GM21515 (cell line): Measurements from ENCODE around the gene AGXT.

Experiments
- ATAC-seq: cut with Tn5 transposase; IDR thresholded peaks from one replicate; pipeline ENCODE4 v1.9.1; 2021; ENCODE audit not compliant: unreplicated experiment

Gene AGXT

DNA sequence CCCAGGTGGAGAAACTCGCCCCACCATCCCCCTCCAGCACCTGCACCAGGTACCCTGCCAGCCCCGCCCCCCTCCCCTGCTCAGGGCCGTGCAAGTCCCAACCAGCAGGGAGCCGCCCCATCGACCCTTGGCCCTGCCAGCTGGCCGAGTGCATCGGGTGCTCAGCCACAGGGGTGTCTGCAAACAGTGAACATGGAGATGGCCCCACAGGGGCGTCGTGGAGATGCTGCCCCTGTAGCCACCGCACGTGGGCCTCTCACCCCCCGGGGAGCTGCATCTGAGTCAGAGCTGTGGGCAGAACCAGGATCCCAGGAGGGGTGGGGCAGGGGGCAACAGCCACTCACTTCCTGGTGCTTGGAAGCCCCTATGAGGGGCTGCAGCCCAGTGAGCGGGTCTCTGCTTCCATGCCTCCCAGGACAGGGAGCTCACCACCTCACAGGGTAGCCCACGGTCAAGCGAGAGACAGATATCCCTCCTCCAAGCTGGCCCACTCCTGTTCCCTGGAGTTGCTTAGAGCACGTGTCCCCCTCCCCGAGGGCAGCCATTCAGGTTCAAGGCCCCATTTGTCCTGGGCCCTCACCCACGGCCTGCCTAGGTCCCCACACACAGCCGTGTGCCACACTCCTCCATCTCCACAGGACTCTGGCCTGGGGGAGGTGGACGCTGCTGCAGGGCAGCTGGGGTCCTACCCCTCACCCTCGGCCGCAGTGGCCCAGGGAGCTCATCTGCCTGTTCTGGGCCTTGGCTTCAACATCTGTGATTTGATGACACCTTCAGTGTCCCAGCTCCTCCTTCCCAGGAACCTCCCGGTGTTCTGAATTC is 28.5 kb downstream of the AGXT start:
- ATAC-seq, result no peak

DNA sequence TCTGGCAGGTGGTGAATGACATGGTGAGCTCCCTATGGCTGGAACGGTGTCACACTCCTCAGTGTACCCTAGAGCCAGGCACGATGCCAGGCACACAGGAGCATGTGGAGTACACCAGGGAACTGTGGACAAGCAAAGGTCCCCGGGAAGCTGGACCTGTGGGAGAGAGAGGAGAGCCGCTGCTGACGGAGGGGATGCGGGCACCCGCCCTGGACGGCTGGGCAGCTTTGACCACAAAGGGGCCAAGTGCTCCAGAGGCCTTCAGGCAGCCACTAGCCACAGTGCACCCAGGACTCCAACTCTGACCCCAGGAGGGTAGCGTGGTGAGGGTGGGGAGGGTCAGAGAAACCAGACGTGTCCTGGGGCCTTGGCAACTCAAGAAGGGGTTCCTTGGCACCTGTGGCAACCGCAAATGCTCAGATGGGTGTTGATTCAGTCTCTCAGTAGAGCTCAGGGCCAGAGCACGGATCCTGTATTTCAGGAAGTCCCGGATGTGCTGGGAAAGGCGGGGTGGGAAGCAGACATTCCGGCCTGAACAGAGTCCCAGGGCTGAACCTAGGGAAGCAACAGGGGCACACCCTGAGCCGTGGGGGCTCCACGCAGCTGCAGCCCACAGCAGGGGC is 29.6 kb downstream of the AGXT start:
- no peak for ATAC-seq

DNA sequence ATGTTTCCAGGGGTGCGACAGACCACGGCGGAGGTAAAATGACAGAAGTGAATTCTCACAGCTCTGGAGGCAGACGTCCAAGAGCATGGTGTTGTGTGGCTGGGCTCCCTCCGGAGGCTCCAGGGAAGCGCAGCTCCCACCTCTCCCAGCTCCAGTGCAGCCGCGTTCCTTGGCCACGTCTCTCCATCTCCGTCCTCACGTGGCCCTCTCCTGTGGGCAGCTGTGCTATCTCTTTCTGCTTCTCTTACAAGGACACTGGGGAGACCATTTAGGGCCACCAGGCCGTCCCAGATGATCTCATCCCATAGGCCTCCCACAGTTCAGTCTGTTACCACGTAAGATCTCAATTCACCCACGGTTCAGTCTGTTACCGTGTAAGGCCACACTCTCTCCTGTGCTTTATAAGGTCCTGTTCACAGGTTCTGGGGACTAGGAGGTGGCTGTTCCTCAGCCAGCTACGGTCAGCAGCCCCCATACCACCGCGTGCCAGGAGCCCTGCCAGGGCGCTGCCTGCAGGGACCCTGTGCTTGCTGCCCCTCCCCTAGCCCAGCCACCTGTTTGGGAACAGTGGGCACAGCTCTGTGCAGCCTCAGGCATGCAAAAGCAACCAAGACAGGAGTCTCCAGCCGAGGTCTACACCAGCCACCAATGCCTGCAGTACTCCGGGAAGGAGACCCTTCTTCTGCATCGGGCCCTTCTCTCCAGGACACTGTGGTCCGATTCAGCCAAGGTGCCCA is 30.3 kb downstream of the AGXT start:
- ATAC-seq, result no peak

DNA sequence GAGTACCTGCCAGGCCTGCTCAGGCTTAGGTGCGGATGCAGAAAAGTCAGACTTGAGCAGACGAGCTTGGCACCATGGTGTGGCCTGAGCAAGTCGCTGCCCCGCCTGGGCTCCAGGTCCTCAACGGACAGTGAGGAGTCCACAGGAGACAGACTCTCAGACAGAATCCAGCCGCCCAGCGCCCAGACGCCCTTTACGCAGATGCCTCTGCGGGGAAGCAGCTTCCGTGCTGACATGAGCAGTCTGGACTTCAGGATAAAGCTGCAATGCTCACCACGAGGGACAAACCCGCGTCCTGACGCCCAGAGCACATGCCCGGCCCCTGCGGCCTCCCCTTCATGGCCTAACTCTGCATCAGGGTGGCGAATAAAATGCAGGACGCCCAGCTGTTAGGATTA is 30.8 kb downstream of the AGXT start:
- ATAC-seq, result no peak

DNA sequence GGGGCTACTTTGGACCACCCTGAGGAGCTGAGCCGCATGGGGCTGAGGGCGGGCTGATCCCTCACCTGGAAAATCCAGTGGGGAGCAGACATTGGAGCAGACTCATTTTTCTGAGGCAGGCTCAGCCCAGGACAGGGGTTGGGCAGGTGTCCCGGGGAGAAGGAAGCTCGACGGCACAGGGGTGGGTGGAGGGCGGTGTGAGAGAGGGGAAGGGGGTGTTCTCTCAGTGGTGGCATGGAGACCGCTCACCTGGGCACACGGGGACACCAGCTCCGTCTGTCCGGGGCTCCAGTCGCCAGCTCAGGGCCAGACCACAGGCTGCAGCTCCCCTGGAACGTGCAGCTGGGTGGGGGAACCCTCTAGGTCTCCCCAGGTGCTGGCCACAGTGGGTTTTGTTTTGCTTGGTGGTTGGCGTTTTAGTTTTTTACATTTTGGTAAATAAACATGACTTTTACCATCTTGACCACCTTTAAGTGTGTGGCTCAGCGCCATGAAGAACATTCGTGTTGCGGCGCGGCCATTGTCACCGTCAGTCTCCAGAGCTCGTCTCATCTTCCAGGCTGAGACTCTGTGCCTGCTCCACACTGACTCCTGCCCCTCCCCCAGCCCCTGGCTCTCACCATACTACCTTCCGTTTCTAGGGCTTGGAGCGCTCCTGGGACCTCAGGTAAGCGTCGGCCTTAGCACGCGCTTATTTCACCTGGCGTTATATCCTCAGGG is 31.7 kb downstream of the AGXT start:
- no peak for ATAC-seq

DNA sequence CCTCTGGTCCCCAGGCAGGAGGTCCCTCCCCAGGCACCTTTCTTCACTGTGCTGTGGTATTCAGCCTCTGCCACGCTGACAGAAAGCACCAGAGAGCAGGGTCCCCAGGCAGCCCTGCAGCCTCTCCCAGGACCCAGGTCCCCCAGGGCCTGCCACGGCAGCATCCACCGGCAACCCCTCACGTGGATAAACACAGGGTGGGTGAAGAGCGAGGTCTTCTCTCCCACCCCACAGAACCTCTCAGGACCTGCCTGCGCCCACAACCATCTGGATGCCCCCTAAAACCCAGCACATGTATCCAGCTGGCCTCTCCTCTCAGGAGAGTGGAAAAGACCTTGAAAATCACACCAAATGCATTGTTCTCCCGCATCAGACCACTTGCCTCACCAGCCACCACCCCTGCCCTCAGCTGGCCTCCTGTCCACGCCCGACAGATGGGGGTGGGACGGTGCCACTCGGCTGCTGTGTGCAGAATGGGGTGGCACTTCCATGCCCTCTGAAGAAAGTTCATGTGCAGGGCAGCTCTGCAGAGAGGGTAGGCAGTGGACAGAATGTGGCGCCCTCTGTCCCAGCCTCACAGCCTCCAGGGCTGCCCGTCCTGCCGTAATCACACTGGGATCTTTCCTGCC is 33.5 kb downstream of the AGXT start:
- ATAC-seq, result no peak

DNA sequence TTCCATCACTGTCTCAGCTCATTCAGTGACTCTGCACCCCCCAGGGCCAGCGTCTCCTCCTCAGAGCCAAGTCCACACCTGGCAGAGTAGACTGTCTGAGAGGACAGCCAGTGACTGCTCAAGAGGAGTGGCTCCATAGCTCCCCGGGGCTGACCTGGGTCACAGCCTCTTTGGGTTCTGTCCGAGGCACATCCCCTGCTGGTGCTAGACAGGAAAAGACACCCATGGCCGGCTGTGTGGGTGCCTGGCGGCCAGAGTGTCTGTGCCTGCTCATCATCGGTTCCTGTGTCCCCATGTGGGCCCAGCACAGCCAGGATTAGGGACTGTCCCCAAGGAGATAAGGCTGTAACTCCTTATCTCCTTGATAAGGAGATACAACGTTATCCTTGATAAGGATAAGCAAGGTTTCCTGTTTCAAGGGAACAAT is 34.0 kb downstream of the AGXT start:
- ATAC-seq, result no peak

DNA sequence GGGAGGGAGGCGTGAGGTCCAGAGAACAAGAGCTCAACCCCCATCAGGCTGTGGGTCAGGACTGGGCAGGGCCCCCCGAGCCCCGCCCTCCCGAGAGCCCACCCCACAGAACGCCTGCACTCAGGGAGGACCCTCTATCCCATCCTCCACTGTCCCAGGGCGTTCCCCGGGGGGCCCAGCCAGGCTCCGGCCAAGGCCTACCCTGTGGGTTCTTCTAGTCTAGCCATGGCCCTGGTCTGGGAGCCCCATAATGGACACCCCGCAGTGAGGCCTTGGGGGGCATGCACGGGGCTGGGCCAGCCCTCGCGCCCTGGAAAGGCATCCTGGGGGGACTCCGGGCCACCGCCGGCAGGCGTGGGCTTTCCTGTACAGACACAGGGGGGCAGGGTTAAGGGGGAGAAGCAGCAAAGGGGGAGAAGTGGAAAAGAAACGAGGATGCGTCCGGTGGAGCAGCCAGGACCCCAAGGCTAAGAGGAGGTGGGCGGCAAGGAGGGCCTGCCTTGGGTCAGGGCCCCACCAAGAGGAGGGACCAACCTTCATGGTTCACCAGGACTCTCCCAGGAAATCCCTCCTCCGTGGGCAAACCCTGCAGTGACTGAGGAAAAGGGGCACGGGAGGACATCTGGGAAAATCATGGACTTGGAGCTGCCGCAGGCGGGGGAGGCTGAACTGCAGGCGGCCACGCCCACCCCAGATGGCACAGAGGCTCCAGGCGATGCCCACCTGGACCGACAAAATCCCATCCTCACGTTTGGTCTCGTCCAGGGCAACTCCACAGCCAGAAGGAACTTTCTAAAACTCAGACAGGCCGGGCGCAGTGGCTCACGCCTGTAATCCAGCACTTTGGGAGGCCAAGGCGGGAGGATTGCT is 34.8 kb downstream of the AGXT start:
- no peak for ATAC-seq

DNA sequence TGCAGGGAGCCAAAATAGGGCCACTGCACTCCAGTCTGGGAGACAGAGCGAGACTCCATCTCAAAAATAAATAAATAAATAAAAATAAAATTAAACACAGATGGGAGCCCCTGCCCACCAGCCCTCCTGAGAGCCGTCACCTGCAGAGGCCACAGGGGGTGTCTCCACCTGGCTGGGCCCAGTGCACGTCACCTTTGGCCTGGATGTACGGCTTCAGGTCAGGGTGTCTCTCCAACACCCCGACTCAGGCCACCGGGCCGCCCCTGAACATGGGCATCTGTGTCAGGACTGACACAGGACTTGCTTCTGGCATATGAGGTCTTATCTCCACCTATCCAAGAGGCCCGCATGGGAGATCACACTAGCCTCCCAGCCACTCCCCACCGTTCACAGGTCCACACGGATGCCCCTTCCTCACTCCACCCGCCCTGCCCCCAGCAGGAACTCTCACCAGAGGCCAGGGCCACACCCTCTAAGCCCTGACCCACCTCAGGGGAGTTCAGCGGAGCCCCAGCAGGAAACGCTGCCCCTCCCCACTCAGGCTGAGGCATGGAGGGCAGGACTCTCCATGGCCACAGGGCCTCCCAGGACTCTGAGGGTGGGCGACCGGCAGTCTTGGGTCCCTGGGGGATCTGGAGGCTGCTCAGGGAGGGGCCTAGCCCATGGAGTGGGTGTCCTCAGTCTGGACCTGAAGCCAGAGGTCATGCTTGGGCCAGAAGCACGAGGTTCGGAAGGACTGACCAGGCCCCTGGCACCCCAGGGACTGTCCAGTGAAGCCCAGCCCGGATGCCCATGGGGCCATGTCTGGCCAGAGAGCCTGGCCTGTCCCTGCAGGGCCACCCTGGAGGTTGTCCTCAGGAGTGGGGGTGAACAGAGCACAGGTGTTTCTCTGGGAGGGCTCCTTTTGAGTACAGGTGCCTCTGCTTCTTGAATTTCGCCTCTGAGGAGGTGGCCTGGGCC is 35.9 kb downstream of the AGXT start:
- ATAC-seq, result no peak

DNA sequence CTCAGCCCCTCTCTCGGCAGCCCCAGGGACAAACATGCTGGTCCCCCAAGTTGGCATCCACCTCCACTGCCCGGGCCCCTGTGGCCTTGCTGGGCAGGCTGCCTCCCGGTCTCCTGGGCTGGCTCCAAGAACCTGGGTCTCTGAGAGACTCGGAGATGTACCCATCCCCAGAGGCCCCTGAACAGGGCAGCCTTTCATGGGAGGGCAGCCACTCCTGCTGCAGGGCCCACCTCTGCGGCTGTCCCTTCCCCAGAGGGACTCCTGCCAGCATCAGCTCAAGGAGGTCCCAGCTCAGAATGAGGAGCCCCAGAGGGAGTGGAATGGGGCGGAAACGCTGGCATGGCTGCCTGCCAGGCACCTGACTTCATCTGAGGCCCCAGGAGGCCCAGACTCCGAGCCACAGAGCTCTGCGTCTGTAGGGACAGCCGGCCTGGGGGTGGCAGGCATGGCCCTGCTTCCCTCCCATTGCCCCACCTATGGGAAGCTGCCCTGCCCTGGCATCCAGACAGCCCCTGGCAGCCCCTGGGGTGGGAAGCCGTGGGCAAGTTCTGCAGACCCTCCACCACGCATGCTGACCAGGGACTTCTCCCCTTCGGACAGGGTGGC is 36.7 kb downstream of the AGXT start:
- no peak for ATAC-seq

DNA sequence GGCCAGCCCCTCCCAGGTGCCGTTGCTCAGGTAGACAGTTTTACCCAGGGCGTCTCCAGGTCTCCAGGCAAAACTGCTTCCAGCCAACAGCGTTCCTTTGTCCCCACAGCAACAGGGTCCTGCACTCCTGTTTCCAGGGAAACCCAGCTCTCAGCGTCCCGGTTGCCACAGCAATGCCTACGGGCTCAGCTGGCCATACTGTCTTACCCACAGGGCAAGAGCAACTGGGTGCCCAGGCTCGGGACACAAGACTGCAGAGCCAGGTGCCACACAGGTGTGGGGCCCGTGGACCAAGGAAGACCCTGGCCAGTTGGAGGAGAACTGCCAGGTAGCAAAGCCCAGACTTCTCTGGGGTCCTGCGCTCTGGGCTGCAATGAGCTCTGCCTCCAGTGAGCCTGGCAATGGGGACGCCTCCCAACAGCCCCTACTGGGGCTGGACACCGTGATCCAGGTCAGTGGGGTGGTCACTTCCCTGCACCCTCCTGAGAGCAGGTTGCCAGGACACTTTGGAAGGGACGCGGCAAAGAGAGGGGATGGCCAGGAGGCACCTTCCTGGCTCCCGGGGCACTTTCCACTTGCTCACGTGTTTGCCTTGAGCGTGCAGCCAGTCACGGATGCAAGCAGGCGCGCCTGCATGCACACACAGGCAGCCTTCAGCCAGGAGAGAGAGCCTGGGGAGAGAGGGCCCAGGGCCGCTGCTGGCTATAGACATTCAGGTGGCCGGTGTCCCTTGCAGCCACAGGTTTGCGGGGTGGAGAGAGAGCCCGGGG is 37.7 kb downstream of the AGXT start, which contains the start of gene CROCC2:
Gene CROCC2 (plus strand): TSS at position 196 of the 770 bp plus-strand sequence. CDS start 178 bp downstream, at position 374.
- ATAC-seq, result no peak

DNA sequence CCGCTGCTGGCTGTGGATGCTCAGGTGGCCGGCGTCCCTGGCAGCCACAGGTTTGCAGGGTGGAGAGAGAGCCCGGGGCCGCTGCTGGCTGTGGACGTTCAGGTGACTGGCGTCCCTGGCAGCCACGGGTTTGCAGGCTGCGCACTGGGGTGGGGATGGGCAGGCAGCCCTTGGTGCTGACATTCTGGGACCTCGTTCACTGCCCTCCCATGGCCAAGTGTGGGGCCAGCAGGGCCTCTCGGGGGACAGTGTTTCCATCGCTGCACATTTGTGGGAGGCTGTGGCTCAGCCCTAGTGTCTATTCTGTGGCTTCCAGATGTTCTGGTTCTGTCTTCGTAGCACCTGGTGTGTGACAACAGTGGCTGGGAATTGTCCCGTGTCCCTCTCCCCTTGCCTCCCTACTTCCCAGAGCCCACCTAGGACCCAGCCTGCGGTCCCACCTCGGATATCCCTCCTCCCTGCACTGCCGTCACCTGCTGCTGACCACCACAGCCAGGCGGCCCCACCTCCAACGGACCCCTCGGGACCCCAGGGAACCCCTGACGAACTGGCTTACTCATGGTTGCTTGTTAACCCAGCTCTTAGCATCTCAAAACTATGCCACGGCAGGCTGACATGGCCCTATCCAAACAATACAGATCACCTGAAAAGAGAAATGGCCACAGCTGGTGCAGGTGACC is 38.4 kb downstream of the AGXT start:
- no peak for ATAC-seq

DNA sequence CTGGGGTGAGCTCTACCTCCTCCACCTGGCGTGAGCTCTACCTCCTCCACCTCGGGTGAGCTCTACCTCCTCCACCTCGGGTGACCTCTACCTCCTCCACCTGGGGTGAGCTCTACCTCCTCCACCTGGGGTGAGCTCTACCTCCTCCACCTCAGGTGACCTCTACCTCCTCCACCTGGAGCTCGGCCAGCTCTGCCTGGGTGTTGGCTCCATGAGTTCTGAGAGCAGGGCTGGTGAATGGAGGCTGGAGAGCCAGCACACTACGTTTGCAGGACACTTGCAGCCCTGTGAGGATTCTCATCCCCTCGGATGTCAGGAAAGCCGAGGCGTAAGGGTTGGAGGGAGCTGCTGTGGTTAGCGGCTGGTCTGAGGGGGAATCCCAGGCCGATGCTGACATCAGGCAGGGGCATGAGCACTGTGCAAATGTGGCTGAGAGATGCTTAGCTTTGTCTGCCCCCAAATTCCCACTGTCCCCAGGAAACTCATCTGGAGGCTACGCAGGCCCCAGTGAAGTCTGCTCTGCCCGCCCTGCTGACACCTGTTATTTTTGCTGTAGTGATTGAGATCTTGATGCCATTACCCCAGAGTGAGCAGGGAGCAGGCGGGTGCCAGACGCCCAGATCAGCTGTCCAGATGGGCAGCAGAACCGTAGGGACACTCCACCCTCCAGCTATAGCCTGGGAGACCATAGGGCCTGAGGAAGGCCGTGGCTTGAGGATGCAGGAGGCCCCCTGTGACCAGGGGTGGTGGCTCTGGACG is 40.8 kb downstream of the AGXT start:
- ATAC-seq, result no peak

DNA sequence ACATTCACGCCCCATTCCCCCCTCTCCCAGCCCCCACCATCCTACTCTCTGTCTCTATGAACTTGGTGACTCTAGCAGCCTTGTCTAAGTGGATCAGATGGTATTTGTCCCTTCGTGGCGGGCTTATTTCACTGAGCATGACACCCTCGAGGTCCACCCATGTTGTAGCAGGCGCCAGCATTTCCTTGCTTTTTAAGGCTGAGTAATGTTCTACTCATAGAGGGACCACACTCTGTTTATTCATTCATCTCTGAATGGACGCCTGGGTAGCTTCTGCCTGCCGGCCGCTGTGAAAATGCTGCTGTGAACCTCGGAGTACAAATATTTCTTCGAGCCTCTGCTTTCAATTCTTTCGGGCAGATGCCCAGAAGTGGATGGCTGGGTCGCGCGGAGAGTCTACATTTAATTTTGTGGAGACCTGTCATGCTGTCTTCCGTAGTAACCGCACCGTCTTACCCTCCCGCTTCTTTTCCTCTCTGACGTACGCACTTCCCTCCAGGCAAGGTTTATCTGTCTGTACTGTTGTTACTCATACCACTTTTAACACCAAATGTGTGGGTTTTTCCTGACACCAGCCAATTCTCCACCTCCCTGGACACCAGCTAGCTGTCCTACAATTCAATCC is 43.1 kb downstream of the AGXT start:
- no peak for ATAC-seq

DNA sequence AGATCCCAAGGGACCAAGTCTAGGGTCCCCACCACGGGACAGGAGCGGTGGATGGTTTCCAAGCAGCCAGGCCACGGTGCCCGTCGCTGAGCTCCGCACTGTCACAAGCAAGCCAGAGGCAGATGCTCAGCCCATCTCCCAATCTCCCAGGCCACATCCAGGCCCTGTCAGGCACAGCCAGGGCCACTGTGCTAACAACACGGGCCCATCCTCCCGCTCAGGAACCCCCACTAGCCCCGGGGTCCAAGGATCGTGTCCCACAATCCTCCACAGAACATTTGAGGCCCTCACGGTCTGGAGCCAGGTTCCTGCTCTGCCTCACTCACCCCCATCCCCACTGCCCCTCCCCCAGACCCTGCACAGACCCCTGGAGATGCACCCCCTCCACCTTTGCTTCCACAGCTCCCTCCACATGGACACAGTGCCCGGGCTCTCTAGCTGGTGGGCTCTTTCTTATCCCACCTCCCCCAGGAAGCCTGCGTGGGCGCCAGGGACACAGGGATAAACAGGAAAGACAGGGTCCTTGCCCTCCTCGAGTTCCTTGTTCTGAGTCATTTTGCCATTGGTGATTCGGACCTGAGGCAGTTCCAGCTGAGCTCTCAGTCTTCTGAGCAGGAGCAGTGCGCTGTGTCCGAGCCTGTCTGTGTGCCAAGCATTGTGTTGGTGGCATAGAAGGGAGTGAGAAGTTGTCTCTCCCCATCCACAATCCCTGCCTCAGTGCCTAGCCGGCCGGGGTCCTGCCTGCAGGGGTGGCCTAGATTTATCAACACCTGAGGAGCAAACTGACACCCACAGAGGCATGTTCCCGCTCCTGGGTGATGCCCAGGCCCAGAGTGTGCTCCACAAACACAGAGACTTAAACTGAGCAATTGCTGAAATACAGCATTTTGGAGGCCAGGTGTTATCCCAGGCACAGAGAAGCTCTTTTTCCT is 44.5 kb downstream of the AGXT start:
- ATAC-seq, result no peak
